Measurements from ENCODE around the gene ZNF630. TPM values are rescaled to one million over a fixed set of nuclear protein-coding genes. Genes with fewer than 3 reads are reported as not detected.

Gene ZNF630
- total and polyA plus RNA-seq, 10 of the 15 experiments (the other 5 are each of a cell fraction or from before 2014, with no cell fraction given) = 0.96 to 1.9 (median 1.2) TPM

DNA sequence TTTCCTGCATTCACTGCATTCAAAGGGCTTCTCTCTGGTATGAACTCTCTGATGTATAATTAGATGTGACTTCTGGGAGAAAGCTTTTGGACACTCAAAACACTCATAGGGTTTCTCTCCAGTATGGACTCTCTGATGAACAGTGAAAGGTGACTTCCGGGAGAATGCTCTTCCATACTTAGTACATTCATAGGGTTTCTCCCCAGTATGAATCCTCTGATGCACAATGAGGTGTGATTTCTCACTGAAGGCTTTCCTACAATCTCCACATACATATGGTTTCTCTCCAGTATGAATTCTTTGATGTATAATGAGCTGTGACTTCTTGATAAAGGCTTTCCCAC lies 12.2 kb downstream of the ZNF630 start (continued):
- TF ChIP-seq, protein P1, sequence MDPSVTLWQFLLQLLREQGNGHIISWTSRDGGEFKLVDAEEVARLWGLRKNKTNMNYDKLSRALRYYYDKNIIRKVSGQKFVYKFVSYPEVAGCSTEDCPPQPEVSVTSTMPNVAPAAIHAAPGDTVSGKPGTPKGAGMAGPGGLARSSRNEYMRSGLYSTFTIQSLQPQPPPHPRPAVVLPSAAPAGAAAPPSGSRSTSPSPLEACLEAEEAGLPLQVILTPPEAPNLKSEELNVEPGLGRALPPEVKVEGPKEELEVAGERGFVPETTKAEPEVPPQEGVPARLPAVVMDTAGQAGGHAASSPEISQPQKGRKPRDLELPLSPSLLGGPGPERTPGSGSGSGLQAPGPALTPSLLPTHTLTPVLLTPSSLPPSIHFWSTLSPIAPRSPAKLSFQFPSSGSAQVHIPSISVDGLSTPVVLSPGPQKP (IDR thresholded peaks at IDR 0.05; ENCODE audit: low read depth, low read length) = no peak
- no peak for TF ChIP-seq CREB1 (IDR thresholded peaks at IDR 0.05; ENCODE audit: low read depth)

DNA sequence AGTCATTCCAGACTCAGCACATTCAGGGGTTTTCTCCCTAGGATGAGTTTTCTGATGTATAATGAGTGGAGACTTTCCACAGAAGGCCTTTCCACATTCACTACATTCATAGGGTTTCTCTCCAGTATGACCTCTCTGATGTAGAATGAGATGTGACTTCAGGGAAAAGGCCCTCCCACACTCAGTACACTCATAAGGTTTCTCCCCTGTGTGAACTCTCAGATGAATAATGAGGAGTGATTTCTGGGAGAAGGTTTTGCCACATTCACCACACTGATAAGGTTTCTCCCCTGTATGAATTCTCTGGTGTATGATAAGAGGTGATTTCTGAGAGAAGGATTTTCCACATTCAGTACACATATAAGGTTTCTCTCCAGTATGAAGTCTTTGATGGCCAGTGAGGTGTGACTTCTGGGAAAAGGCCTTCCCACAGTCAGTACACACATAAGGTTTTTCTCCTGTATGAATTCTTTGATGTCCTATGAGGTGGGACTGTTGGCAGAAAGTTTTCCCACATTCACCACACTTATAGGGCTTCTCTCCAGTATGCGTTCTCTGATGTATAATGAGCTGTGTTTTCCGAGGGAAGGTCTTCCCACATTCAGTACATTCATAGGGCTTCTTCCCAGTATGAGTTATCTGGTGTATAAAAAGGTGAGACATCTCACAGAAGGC lies 12.7 kb downstream of the ZNF630 start:
- no peak overlapping the region for H3K4me3 ChIP-seq
- intact Hi-C loops (cut with micrococcal nuclease; ENCODE audit: unreplicated experiment) (no loop called here), in situ Hi-C loops (cut with MboI) (no loop called here)
- CTCF ChIA-PET = interaction anchor here (1.4 kb wide), 1 partner anchor 11 kb away, joined by 3 read pairs; no protein-coding TSS in a partner anchor
- H3K9me3 ChIP-seq (replicated peaks; ENCODE audit: control insufficient read depth, insufficient read depth, low read length) = peaks cover 10% of the 10 kb centered on the region
- no peak overlapping the region for H2AFZ ChIP-seq (ENCODE audit: control insufficient read depth, low read depth, low read length)
- no peaks in the 10 kb centered on the region for H3K79me2 ChIP-seq (ENCODE audit: control insufficient read depth, insufficient read depth, low read length)
- H3K9ac ChIP-seq (ENCODE audit: control insufficient read depth, insufficient read depth, low read length) = no peak overlapping the region
- no peaks in the 10 kb centered on the region for H4K20me1 ChIP-seq (ENCODE audit: control insufficient read depth, insufficient read depth)
- RAD21 ChIA-PET (ENCODE audit: unreplicated experiment) = no interaction called here
- WGBS (ENCODE audit: insufficient coverage, insufficient replicate concordance, low lambda C conversion rate, missing lambda C conversion rate) = 23% methylated on average over 2 of the region's 2 CpGs
- SMC1A ChIA-PET (ENCODE audit: uncharacterized antibody, unreplicated experiment) = interaction anchor here (1.3 kb wide), 1 partner anchor 9 kb away, joined by 3 read pairs; no protein-coding TSS in a partner anchor
- H3K27me3 ChIP-seq (replicated peaks in 1 of 2; ENCODE audit: control insufficient read depth in 2 of 2, insufficient read depth in 2 of 2, low read length in 1 of 2) = no peaks in the 10 kb centered on the region
- DNase-seq (ENCODE audit: low read depth, low spot score) (no peak), ATAC-seq (no peak), FAIRE-seq (no peak)
- no peak overlapping the region for H3K27ac ChIP-seq (ENCODE audit: control insufficient read depth, insufficient read depth)
- TF ChIP-seq, protein P2, sequence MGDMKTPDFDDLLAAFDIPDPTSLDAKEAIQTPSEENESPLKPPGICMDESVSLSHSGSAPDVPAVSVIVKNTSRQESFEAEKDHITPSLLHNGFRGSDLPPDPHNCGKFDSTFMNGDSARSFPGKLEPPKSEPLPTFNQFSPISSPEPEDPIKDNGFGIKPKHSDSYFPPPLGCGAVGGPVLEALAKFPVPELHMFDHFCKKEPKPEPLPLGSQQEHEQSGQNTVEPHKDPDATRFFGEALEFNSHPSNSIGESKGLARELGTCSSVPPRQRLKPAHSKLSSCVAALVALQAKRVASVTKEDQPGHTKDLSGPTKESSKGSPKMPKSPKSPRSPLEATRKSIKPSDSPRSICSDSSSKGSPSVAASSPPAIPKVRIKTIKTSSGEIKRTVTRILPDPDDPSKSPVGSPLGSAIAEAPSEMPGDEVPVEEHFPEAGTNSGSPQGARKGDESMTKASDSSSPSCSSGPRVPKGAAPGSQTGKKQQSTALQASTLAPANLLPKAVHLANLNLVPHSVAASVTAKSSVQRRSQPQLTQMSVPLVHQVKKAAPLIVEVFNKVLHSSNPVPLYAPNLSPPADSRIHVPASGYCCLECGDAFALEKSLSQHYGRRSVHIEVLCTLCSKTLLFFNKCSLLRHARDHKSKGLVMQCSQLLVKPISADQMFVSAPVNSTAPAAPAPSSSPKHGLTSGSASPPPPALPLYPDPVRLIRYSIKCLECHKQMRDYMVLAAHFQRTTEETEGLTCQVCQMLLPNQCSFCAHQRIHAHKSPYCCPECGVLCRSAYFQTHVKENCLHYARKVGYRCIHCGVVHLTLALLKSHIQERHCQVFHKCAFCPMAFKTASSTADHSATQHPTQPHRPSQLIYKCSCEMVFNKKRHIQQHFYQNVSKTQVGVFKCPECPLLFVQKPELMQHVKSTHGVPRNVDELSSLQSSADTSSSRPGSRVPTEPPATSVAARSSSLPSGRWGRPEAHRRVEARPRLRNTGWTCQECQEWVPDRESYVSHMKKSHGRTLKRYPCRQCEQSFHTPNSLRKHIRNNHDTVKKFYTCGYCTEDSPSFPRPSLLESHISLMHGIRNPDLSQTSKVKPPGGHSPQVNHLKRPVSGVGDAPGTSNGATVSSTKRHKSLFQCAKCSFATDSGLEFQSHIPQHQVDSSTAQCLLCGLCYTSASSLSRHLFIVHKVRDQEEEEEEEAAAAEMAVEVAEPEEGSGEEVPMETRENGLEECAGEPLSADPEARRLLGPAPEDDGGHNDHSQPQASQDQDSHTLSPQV (IDR thresholded peaks at IDR 0.05) = no peak
- TF ChIP-seq NR2F1 (conservative IDR thresholded peaks at IDR 0.05) (no peak), RELA (IDR thresholded peaks at IDR 0.05; ENCODE audit: borderline replicate concordance, partially characterized antibody) (no peak)
- BruUV-seq (replicated peaks) = no TSS peak
- peaks cover 0 to 7% of the 10 kb centered on the region in 2 experiments; a peak in 1 of 4 replicates for H3K36me3 ChIP-seq (ENCODE audit: control insufficient read depth in 2 of 2, insufficient read depth in 2 of 2, low read length in 1 of 2)
- POLR2A ChIA-PET = no interaction called here
- no peaks in the 10 kb centered on the region for H3K4me1 ChIP-seq (ENCODE audit: control insufficient read depth, insufficient read depth, low read length)
- H3K4me2 ChIP-seq (ENCODE audit: control insufficient read depth, insufficient read depth) = no peak overlapping the region
